Endothelial cell (in vitro differentiated cells): ENCODE results near the gene ZFAND3. TPM values are rescaled to one million over a fixed set of nuclear protein-coding genes. Genes with fewer than 3 reads are reported as not detected.

ENCODE experiments used
- DNase-seq: peaks from one replicate; pipeline ENCODE4 v3.0.0; 2021; ENCODE audit warnings: low spot score
- H3K27ac Mint-ChIP-seq: one replicate; pipeline ENCODE4 v1.8.0; 2021; ENCODE audit warnings: mixed read lengths, inconsistent platforms; ENCODE audit not compliant: unreplicated experiment
- H3K27me3 Mint-ChIP-seq: one replicate; pipeline ENCODE4 v1.8.0; 2021; ENCODE audit warnings: mild to moderate bottlenecking, moderate library complexity, mixed read lengths, inconsistent platforms; ENCODE audit not compliant: unreplicated experiment
- H3K36me3 Mint-ChIP-seq: one replicate; pipeline ENCODE4 v1.8.0; 2021; ENCODE audit warnings: mild to moderate bottlenecking, low read depth, mixed read lengths, inconsistent platforms; ENCODE audit not compliant: unreplicated experiment
- H3K4me1 Mint-ChIP-seq: one replicate; pipeline ENCODE4 v1.8.0; 2021; ENCODE audit warnings: mild to moderate bottlenecking, mixed read lengths, inconsistent platforms; ENCODE audit not compliant: unreplicated experiment
- H3K4me3 Mint-ChIP-seq: one replicate; pipeline ENCODE4 v1.8.0; 2021; ENCODE audit warnings: mild to moderate bottlenecking, mixed read lengths, inconsistent platforms; ENCODE audit not compliant: unreplicated experiment
- H3K9me3 Mint-ChIP-seq: one replicate; pipeline ENCODE4 v1.8.0; 2021; ENCODE audit warnings: mixed read lengths, inconsistent platforms; ENCODE audit not compliant: unreplicated experiment
- total RNA-seq: library from RNA; stranded (reverse); fragmentation: NEBNext Ultra II Directional; extraction: Animal tissue kit (Norgen Biotek cat#: 25700); gene quantifications from one replicate; pipeline ENCODE4 v1.2.1, GENCODE V29; 2021; ENCODE audit not compliant: unreplicated experiment
- TF ChIP-seq, protein P1 (sequence below): fragments of 200-600 bp; sonication (generic); IDR thresholded peaks from one replicate; pipeline ENCODE4 v1.5.0; 2021; ENCODE audit warnings: antibody characterized with exemption; ENCODE audit not compliant: unreplicated experiment

The ZFAND3 gene
- total RNA-seq, 1 donor from 2014 or later: 96.3 TPM

DNA sequence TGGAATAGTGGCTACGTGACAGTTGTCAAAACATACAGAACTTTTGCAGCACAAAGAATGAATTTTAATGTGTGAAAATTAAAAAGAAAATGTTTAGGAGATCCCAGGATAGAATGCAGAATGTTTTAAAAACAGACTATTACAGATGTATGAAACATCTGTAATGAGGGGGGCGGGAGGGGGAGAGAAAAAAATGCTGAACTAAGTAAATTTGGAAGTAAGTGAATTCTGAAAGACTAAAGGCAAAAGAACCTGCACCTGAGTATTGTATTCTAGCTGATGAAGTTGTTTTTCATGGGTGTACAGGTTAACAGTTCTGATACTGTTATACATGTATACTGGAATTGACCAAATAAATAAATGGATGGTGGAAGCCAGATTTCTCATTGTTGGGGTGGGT, 178.8 kb downstream of the ZFAND3 start:
- Mint-ChIP-seq H3K36me3 (no peaks in the 10 kb centered on the region), H3K27ac (no peak overlapping the region), H3K4me1 (no peaks in the 10 kb centered on the region)

GRCh38 chr6:38001386-38001785, 181.9 kb downstream of the ZFAND3 start:
- H3K27ac Mint-ChIP-seq: no peak overlapping the region
- H3K9me3 Mint-ChIP-seq: no peaks in the 10 kb centered on the region
- no peaks in the 10 kb centered on the region for H3K4me1 Mint-ChIP-seq
- H3K27me3 Mint-ChIP-seq: peaks cover 5% of the 10 kb centered on the region
- H3K36me3 Mint-ChIP-seq: no peaks in the 10 kb centered on the region
- no peak for DNase-seq
- TF ChIP-seq, protein P1, sequence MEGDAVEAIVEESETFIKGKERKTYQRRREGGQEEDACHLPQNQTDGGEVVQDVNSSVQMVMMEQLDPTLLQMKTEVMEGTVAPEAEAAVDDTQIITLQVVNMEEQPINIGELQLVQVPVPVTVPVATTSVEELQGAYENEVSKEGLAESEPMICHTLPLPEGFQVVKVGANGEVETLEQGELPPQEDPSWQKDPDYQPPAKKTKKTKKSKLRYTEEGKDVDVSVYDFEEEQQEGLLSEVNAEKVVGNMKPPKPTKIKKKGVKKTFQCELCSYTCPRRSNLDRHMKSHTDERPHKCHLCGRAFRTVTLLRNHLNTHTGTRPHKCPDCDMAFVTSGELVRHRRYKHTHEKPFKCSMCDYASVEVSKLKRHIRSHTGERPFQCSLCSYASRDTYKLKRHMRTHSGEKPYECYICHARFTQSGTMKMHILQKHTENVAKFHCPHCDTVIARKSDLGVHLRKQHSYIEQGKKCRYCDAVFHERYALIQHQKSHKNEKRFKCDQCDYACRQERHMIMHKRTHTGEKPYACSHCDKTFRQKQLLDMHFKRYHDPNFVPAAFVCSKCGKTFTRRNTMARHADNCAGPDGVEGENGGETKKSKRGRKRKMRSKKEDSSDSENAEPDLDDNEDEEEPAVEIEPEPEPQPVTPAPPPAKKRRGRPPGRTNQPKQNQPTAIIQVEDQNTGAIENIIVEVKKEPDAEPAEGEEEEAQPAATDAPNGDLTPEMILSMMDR: no peak
- no peak overlapping the region for H3K4me3 Mint-ChIP-seq

More for the DNA sequence above, 178.8 kb downstream of the ZFAND3 start:
- Mint-ChIP-seq H3K27me3 (peaks cover 5% of the 10 kb centered on the region), H3K9me3 (no peaks in the 10 kb centered on the region), H3K4me3 (no peak overlapping the region)
- DNase-seq: no peak
- TF ChIP-seq, protein P1: no peak

DNA sequence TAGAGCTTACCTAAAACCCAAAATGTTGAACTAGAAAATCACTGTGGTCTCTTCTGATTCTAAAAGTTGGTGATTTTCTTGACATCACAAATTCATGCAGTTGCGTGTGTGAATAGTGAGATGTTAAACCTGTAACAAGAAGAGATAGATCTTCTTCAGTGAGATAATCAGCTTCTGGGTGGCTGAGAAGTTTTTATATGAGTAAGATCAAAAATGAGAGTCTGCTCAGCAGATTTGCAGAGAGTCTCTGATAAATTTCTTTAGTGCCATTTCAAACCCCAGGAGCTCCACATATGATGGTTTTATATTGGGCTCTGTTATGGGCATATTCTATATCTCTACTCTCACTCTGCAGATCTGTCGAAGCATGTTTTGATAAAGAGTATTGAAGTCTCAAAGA, 185.4 kb downstream of the ZFAND3 start:
- no peaks in the 10 kb centered on the region for H3K9me3 Mint-ChIP-seq
- no peak for DNase-seq
- peaks cover 4% of the 10 kb centered on the region for H3K36me3 Mint-ChIP-seq
- peaks cover 3% of the 10 kb centered on the region for H3K4me1 Mint-ChIP-seq
- no peak overlapping the region for H3K27ac Mint-ChIP-seq
- H3K27me3 Mint-ChIP-seq: no peaks in the 10 kb centered on the region
- no peak overlapping the region for H3K4me3 Mint-ChIP-seq
- TF ChIP-seq, protein P1: no peak

DNA sequence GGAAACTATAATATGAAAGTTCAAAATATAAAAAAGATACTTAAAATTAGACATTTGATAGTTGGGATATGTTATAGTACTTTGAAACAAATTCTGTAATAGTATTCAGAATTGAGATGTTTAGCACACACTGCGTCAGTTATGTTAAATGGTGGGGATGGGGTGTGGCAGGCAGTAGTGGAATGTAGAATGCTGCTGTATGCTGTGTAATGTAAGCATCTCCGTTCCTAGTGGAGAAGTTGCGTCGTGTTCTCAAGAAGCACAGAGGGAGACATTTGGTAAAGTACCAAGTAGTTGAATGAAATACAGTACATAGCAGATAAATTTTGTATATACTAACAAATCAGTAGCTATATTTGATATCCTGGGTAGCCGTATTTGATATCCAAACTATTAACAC, 192.4 kb downstream of the ZFAND3 start:
- TF ChIP-seq, protein P1: no peak
- Mint-ChIP-seq H3K4me1 (peaks cover 3% of the 10 kb centered on the region), H3K27ac (no peak overlapping the region), H3K36me3 (peaks cover 12% of the 10 kb centered on the region), H3K4me3 (no peak overlapping the region), H3K9me3 (no peaks in the 10 kb centered on the region), H3K27me3 (no peaks in the 10 kb centered on the region)
- no peak for DNase-seq

- no peak overlapping the region for H3K4me3 Mint-ChIP-seq
- H3K36me3 Mint-ChIP-seq: peaks cover 12% of the 10 kb centered on the region
- no peak overlapping the region for H3K27ac Mint-ChIP-seq
- TF ChIP-seq, protein P1: peak; percentile 60
- H3K9me3 Mint-ChIP-seq: no peaks in the 10 kb centered on the region
- peaks cover 3% of the 10 kb centered on the region for H3K4me1 Mint-ChIP-seq
- peak; percentile 15 for DNase-seq
- no peaks in the 10 kb centered on the region for H3K27me3 Mint-ChIP-seq
Observed at GRCh38 chr6:38012573-38012972, 193.0 kb downstream of the ZFAND3 start.
